ENCODE data around the gene LIPC. TPM values are rescaled to one million over a fixed set of nuclear protein-coding genes. Genes with fewer than 3 reads are reported as not detected.

LIPC gene
- total RNA-seq, 1 experiment from 2014 or later = not detected

- TF ChIP-seq ZBTB33 (IDR thresholded peaks at IDR 0.05; ENCODE audit: extremely low read depth, insufficient replicate concordance, low read length) = no peak
- no peak for TF ChIP-seq EZH2 (IDR thresholded peaks at IDR 0.05)
- no peak for TF ChIP-seq EZH2phosphoT487 (IDR thresholded peaks at IDR 0.05; ENCODE audit: borderline replicate concordance)
These were observed 157.3 kb downstream of the LIPC start (continued) for GRCh38 chr15:58589047-58589446.

GRCh38 chr15:58590236-58590635 lies 158.4 kb downstream of the LIPC start:
- Histone ChIP-seq H3K36me3 (ENCODE audit: control insufficient read depth in 1 of 2, insufficient read depth in 2 of 2, low read length in 2 of 2) (no peaks in the 10 kb centered on the region), H4K20me1 (ENCODE audit: insufficient read depth) (no peaks in the 10 kb centered on the region), H3K4me1 (ENCODE audit: control insufficient read depth in 1 of 2, insufficient read depth in 2 of 2, low read length in 2 of 2) (no peaks in the 10 kb centered on the region), H3K79me2 (ENCODE audit: insufficient read depth, low read length) (no peaks in the 10 kb centered on the region), H3K4me2 (ENCODE audit: low read length) (no peak overlapping the region), H3K9me2 (ENCODE audit: insufficient read depth) (no peaks in the 10 kb centered on the region), H3K27me3 (ENCODE audit: insufficient read depth, low read length) (no peaks in the 10 kb centered on the region), H3K27ac (ENCODE audit: low read depth, low read length) (no peak overlapping the region), H2AFZ (ENCODE audit: low read depth, low read length, poor library complexity, severe bottlenecking) (no peak overlapping the region), H3K9me3 (ENCODE audit: control insufficient read depth in 1 of 2, insufficient read depth in 1 of 2, low read depth in 1 of 2, low read length in 2 of 2) (no peaks in the 10 kb centered on the region), H3K4me3 (replicated peaks in 1 of 2; ENCODE audit: low read depth in 1 of 2, low read length in 2 of 2) (no peak overlapping the region), H3K9ac (ENCODE audit: low read length) (no peak overlapping the region)
- RAD21 ChIA-PET (ENCODE audit: low non-redundant PET in 1 of 2, low total read pairs in 2 of 2, uncharacterized antibody in 2 of 2, unreplicated experiment in 2 of 2) = no interaction called here
- ATAC-seq (no peak), DNase-seq (ENCODE audit: low read depth, low spot score) (no peak)
- intact Hi-C loops (cut with micrococcal nuclease) = no loop called here
- TF ChIP-seq POLR2AphosphoS5 (IDR thresholded peaks at IDR 0.05; ENCODE audit: low read depth, low read length) = no peak
- no peak for TF ChIP-seq ZNF274 (IDR thresholded peaks at IDR 0.05; ENCODE audit: low read depth, low read length)
- TF ChIP-seq ZFX (IDR thresholded peaks at IDR 0.05) = no peak
- no peak for TF ChIP-seq SP1 (IDR thresholded peaks at IDR 0.05; ENCODE audit: low read depth)
- no peak for TF ChIP-seq ELF1 (IDR thresholded peaks at IDR 0.05; ENCODE audit: borderline replicate concordance, low read depth)
- TF ChIP-seq MAX (IDR thresholded peaks at IDR 0.05) = no peak
- no peak for TF ChIP-seq POLR2A (IDR thresholded peaks at IDR 0.05; ENCODE audit: borderline replicate concordance, extremely low read depth, insufficient read depth, insufficient read length)
- TF ChIP-seq RAD21 (IDR thresholded peaks at IDR 0.05; ENCODE audit: low read depth) = no peak
- TF ChIP-seq SRF (IDR thresholded peaks at IDR 0.05; ENCODE audit: low read depth) = no peak
- no peak for TF ChIP-seq EZH2 (IDR thresholded peaks at IDR 0.05)
- TF ChIP-seq YY1 (IDR thresholded peaks at IDR 0.05; ENCODE audit: extremely low read depth, insufficient replicate concordance, low read depth, low read length) = no peak
- no peak for TF ChIP-seq TCF7L2 (IDR thresholded peaks at IDR 0.05; ENCODE audit: borderline replicate concordance, extremely low read depth, insufficient read depth, insufficient read length)
- TF ChIP-seq JUND (IDR thresholded peaks at IDR 0.05) = no peak
- no peak for TF ChIP-seq REST (IDR thresholded peaks at IDR 0.05; ENCODE audit: low read depth)
- TF ChIP-seq FOSL1 (IDR thresholded peaks at IDR 0.05; ENCODE audit: low read depth) = no peak
- CTCF ChIA-PET = no interaction called here
- POLR2A ChIA-PET = no interaction called here
- no TSS peak for BruUV-seq (replicated peaks)
